Activated T-helper 1 cell treated with anti-CD3 and anti-CD28 coated beads, Interleukin-12 subunit alpha, Interleukin-12 subunit beta, Interleukin-2, Interleukin-4 antibody, amounts not matched to agents 30 ng/mL and 10 ng/mL and 1 ng/mL, durations not matched to agents 14 hours and 24 hours and 36 hours (primary cell): ENCODE data around the gene GRK1. TPM values are rescaled to one million over a fixed set of nuclear protein-coding genes. Genes with fewer than 3 reads are reported as not detected.

Experiments
- DNase-seq: peaks from one replicate; pipeline ENCODE4 v3.0.0; 2021; ENCODE audit warnings: low spot score
- H3K27ac Mint-ChIP-seq: one replicate; pipeline ENCODE4 v1.8.0; 2021; ENCODE audit warnings: mild to moderate bottlenecking, mixed read lengths
- H3K27me3 Mint-ChIP-seq: one replicate; pipeline ENCODE4 v1.8.0; 2022; ENCODE audit warnings: mild to moderate bottlenecking, moderate library complexity, mixed read lengths; ENCODE audit not compliant: insufficient read depth
- H3K36me3 Mint-ChIP-seq: one replicate; pipeline ENCODE4 v1.8.0; 2021; ENCODE audit warnings: low read depth, mixed read lengths
- H3K4me1 Mint-ChIP-seq: one replicate; pipeline ENCODE4 v1.8.0; 2021; ENCODE audit warnings: low read depth, mixed read lengths
- H3K4me3 Mint-ChIP-seq: one replicate; pipeline ENCODE4 v1.8.0; 2021; ENCODE audit warnings: mild to moderate bottlenecking, moderate library complexity, mixed read lengths
- H3K9me3 Mint-ChIP-seq: one replicate; pipeline ENCODE4 v1.8.0; 2021; ENCODE audit warnings: mixed read lengths
- intact Hi-C: fragments of 100-400 bp; cut with micrococcal nuclease; formaldehyde crosslinking; loops from one replicate; pipeline ENCODE4 v1.15.1; 2024
- total RNA-seq: library from RNA; stranded (reverse); gene quantifications from 2 replicates; pipeline ENCODE4 v1.2.3, GENCODE V29; 2022

GRK1 gene
- total RNA-seq, 1 donor from 2014 or later = not detected

GRCh38 chr13:113734099-113734825, 67.2 kb downstream of the GRK1 start:
- no peaks in the 10 kb centered on the region for H3K36me3 Mint-ChIP-seq
- intact Hi-C loops = no loop called here
- DNase-seq = no peak
- H3K27ac Mint-ChIP-seq = no peak overlapping the region
- H3K9me3 Mint-ChIP-seq = no peaks in the 10 kb centered on the region
- H3K4me3 Mint-ChIP-seq = no peak overlapping the region
- H3K27me3 Mint-ChIP-seq = peaks cover 4% of the 10 kb centered on the region
- no peaks in the 10 kb centered on the region for H3K4me1 Mint-ChIP-seq

GRCh38 chr13:113734826-113735125, 67.8 kb downstream of the GRK1 start:
- intact Hi-C loops = no loop called here
- H3K27ac Mint-ChIP-seq = no peak overlapping the region

GRCh38 chr13:113735194-113735593, 68.2 kb downstream of the GRK1 start:
- Mint-ChIP-seq H3K27ac (no peak overlapping the region), H3K36me3 (no peaks in the 10 kb centered on the region), H3K4me1 (no peaks in the 10 kb centered on the region), H3K9me3 (no peaks in the 10 kb centered on the region), H3K4me3 (no peak overlapping the region), H3K27me3 (peaks cover 4% of the 10 kb centered on the region)
- DNase-seq = no peak
- intact Hi-C loops = no loop called here

More at GRCh38 chr13:113734826-113735125, 67.8 kb downstream of the GRK1 start:
- Mint-ChIP-seq H3K9me3 (no peaks in the 10 kb centered on the region), H3K27me3 (peaks cover 4% of the 10 kb centered on the region), H3K4me3 (no peak overlapping the region), H3K36me3 (no peaks in the 10 kb centered on the region), H3K4me1 (no peaks in the 10 kb centered on the region)
- DNase-seq = no peak

GRCh38 chr13:113735750-113736149, 68.7 kb downstream of the GRK1 start:
- Mint-ChIP-seq H3K9me3 (no peaks in the 10 kb centered on the region), H3K27ac (no peak overlapping the region), H3K36me3 (no peaks in the 10 kb centered on the region), H3K27me3 (peaks cover 8% of the 10 kb centered on the region), H3K4me1 (no peaks in the 10 kb centered on the region), H3K4me3 (no peak overlapping the region)
- no peak for DNase-seq
- intact Hi-C loops = no loop called here

GRCh38 chr13:113736258-113736731, 69.3 kb downstream of the GRK1 start:
- Mint-ChIP-seq H3K27me3 (peaks cover 12% of the 10 kb centered on the region), H3K36me3 (no peaks in the 10 kb centered on the region), H3K4me3 (no peak overlapping the region), H3K27ac (no peak overlapping the region), H3K4me1 (peaks cover 3% of the 10 kb centered on the region), H3K9me3 (no peaks in the 10 kb centered on the region)
- intact Hi-C loops = no loop called here
- DNase-seq = no peak

GRCh38 chr13:113737803-113738202, 70.8 kb downstream of the GRK1 start:
- Mint-ChIP-seq H3K4me3 (no peak overlapping the region), H3K4me1 (peaks cover 13% of the 10 kb centered on the region), H3K27me3 (peaks cover 14% of the 10 kb centered on the region), H3K36me3 (no peaks in the 10 kb centered on the region), H3K27ac (no peak overlapping the region), H3K9me3 (no peaks in the 10 kb centered on the region)
- intact Hi-C loops = no loop called here
- DNase-seq = no peak

GRCh38 chr13:113739527-113740285, 72.7 kb downstream of the GRK1 start:
- Mint-ChIP-seq H3K9me3 (no peaks in the 10 kb centered on the region), H3K4me1 (peaks cover 13% of the 10 kb centered on the region), H3K27ac (no peak overlapping the region), H3K36me3 (no peaks in the 10 kb centered on the region), H3K4me3 (no peak overlapping the region), H3K27me3 (peaks cover 14% of the 10 kb centered on the region)
- intact Hi-C loops = no loop called here
- no peak for DNase-seq

- Mint-ChIP-seq H3K4me3 (no peak overlapping the region), H3K27me3 (peaks cover 14% of the 10 kb centered on the region), H3K4me1 (peaks cover 13% of the 10 kb centered on the region), H3K36me3 (no peaks in the 10 kb centered on the region), H3K9me3 (no peaks in the 10 kb centered on the region), H3K27ac (no peak overlapping the region)
- intact Hi-C loops = no loop called here
- DNase-seq = no peak
Measured at GRCh38 chr13:113740286-113740556, 73.2 kb downstream of the GRK1 start.

GRCh38 chr13:113740661-113741060, 73.6 kb downstream of the GRK1 start:
- Mint-ChIP-seq H3K4me3 (no peak overlapping the region), H3K36me3 (no peaks in the 10 kb centered on the region), H3K27me3 (peaks cover 14% of the 10 kb centered on the region), H3K27ac (no peak overlapping the region), H3K9me3 (no peaks in the 10 kb centered on the region), H3K4me1 (peaks cover 13% of the 10 kb centered on the region)
- intact Hi-C loops = no loop called here
- DNase-seq = no peak

GRCh38 chr13:113741191-113741668, 74.2 kb downstream of the GRK1 start:
- H3K4me1 Mint-ChIP-seq = peaks cover 13% of the 10 kb centered on the region
- no peak overlapping the region for H3K27ac Mint-ChIP-seq
- H3K27me3 Mint-ChIP-seq = peaks cover 14% of the 10 kb centered on the region
- peak overlapping the region; percentile 39 for H3K4me3 Mint-ChIP-seq
- no peaks in the 10 kb centered on the region for H3K36me3 Mint-ChIP-seq
- no peak for DNase-seq
- H3K9me3 Mint-ChIP-seq = no peaks in the 10 kb centered on the region
- intact Hi-C loops = no loop called here

GRCh38 chr13:113742000-113742441, 75.0 kb downstream of the GRK1 start:
- DNase-seq = no peak
- no peaks in the 10 kb centered on the region for H3K36me3 Mint-ChIP-seq
- H3K27me3 Mint-ChIP-seq = peaks cover 14% of the 10 kb centered on the region
- no peak overlapping the region for H3K27ac Mint-ChIP-seq
- H3K4me1 Mint-ChIP-seq = peaks cover 13% of the 10 kb centered on the region
- intact Hi-C loops = no loop called here
- H3K9me3 Mint-ChIP-seq = no peaks in the 10 kb centered on the region
- H3K4me3 Mint-ChIP-seq = no peak overlapping the region

- H3K4me1 Mint-ChIP-seq = peaks cover 13% of the 10 kb centered on the region
Measured at GRCh38 chr13:113742445-113743120, 75.6 kb downstream of the GRK1 start.

More at GRCh38 chr13:113742445-113743120, 75.6 kb downstream of the GRK1 start:
- intact Hi-C loops = no loop called here
- DNase-seq = no peak
- H3K4me3 Mint-ChIP-seq = no peak overlapping the region
- H3K36me3 Mint-ChIP-seq = no peaks in the 10 kb centered on the region
- no peak overlapping the region for H3K27ac Mint-ChIP-seq
- peaks cover 14% of the 10 kb centered on the region for H3K27me3 Mint-ChIP-seq
- H3K9me3 Mint-ChIP-seq = no peaks in the 10 kb centered on the region
